ENCODE results near the gene APOL5.

DNA sequence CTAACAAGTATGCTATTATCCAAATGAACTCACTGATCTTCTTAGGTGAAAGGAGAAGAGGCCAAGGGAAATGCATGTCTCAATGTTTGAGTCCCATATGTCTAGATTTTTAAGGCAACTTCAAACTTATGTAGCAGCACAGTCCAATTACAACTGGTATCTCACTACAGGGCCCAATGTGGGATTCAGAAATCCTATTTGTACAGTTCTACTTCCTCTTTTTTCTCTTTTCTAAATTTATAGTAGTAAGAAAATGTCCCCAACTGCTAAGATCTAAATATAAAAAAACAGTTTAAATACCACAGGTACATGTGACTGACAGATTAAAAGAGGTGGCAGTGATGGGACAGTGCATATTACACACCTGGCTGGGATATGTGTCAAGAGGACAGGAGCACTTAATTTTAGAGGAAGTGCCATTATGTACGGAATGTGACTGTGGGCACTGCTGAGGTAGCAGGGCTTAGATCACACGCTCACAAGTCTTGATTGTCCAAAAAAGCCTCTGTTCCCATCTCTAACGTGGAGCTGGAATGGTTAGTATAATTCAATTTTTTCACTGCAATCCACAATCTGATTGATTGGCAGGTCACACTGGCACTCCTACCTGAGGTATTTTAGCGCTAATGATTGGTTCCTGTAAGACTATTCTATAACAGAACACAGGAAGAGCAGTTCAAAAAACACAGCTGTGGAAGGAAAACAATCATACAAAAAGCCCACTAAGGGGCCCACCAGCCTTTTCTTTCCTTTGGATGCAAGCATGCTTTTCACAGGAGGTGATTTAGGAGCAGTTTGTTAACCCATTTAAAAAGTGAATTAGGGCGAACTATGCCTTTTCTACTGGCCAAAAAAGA, 34.6 kb downstream of the APOL5 start:
- TF ChIP-seq POLR2AphosphoS5 (IDR thresholded peaks at IDR 0.05) (no peak), CTCF (IDR thresholded peaks at IDR 0.05) (no peak)

Data from upper lobe of left lung (tissue), 4 donors.